ENCODE measurements around the gene FGF22. TPM values are rescaled to one million over a fixed set of nuclear protein-coding genes. Genes with fewer than 3 reads are reported as not detected.
"Not testable (repeated sequence)": the region's sequence is repeated elsewhere in the genome, so short reads cannot be mapped to it uniquely, and the experiment has no call there.

FGF22 gene
- polyA plus RNA-seq, 4 donors, result 0.12 to 0.30 TPM; not detected in 2

GRCh38 chr19:621819-622218, 17.9 kb upstream of the FGF22 start:
- Histone ChIP-seq H3K36me3 (ENCODE audit: control insufficient read depth in 3 of 3, insufficient read depth in 2 of 3, low read depth in 1 of 3, low read length in 3 of 3) (peaks cover 20 to 83% (median 24%) of the 10 kb centered on the region in 3 donors), H3K27me3 (ENCODE audit: control insufficient read depth in 3 of 3, insufficient read depth in 3 of 3, low read length in 3 of 3) (no peaks in the 10 kb centered on the region), H3K4me1 (ENCODE audit: control insufficient read depth in 3 of 3, insufficient read depth in 2 of 3, low read depth in 1 of 3, low read length in 2 of 3) (no peaks in the 10 kb centered on the region), H3K4me3 (ENCODE audit: low read depth in 1 of 3, low read length in 3 of 3) (no peak overlapping the region), H3K9me3 (ENCODE audit: control insufficient read depth in 2 of 2, insufficient read depth in 1 of 2, low read depth in 1 of 2, low read length in 1 of 2) (no peaks in the 10 kb centered on the region), H3K27ac (ENCODE audit: low read depth in 1 of 3, low read length in 2 of 3) (no peak overlapping the region)
- WGBS, 3 donors, result 93 to 94% (median 93%) methylated on average over 20 to 24 of the region's 24 CpGs
- FAIRE-seq (no peak), DNase-seq (no peak)

- Histone ChIP-seq H3K9me3 (ENCODE audit: control insufficient read depth in 2 of 2, insufficient read depth in 1 of 2, low read depth in 1 of 2, low read length in 1 of 2) (no peaks in the 10 kb centered on the region), H3K27ac (ENCODE audit: low read depth in 1 of 3, low read length in 2 of 3) (no peak overlapping the region), H3K36me3 (ENCODE audit: control insufficient read depth in 3 of 3, insufficient read depth in 2 of 3, low read depth in 1 of 3, low read length in 3 of 3) (peaks cover 20 to 80% (median 22%) of the 10 kb centered on the region in 3 donors), H3K4me1 (ENCODE audit: control insufficient read depth in 3 of 3, insufficient read depth in 2 of 3, low read depth in 1 of 3, low read length in 2 of 3) (no peaks in the 10 kb centered on the region), H3K27me3 (ENCODE audit: control insufficient read depth in 3 of 3, insufficient read depth in 3 of 3, low read length in 3 of 3) (no peaks in the 10 kb centered on the region), H3K4me3 (ENCODE audit: low read depth in 1 of 3, low read length in 3 of 3) (no peak overlapping the region)
- WGBS, 3 donors, result 94 to 96% (median 94%) methylated on average over 25 to 37 of the region's 37 CpGs
- no peak for FAIRE-seq
- no peak for DNase-seq
Measured at GRCh38 chr19:622666-623065, 17.0 kb upstream of the FGF22 start.

- Histone ChIP-seq H3K4me1 (ENCODE audit: control insufficient read depth in 3 of 3, insufficient read depth in 2 of 3, low read depth in 1 of 3, low read length in 2 of 3) (no peaks in the 10 kb centered on the region), H3K9me3 (ENCODE audit: control insufficient read depth in 2 of 2, insufficient read depth in 1 of 2, low read depth in 1 of 2, low read length in 1 of 2) (no peaks in the 10 kb centered on the region), H3K27me3 (ENCODE audit: control insufficient read depth in 3 of 3, insufficient read depth in 3 of 3, low read length in 3 of 3) (no peaks in the 10 kb centered on the region), H3K27ac (ENCODE audit: low read depth in 1 of 3, low read length in 2 of 3) (no peak overlapping the region), H3K36me3 (ENCODE audit: control insufficient read depth in 3 of 3, insufficient read depth in 2 of 3, low read depth in 1 of 3, low read length in 3 of 3) (peaks cover 20 to 80% (median 20%) of the 10 kb centered on the region in 3 donors), H3K4me3 (ENCODE audit: low read depth in 1 of 3, low read length in 3 of 3) (no peak overlapping the region)
- FAIRE-seq, result no peak
- WGBS, 3 donors, result 94 to 96% (median 95%) methylated on average over 39 to 44 of the region's 44 CpGs
- no peak for DNase-seq
Measured at GRCh38 chr19:623175-623916, 16.3 kb upstream of the FGF22 start.

GRCh38 chr19:623974-624373, 15.7 kb upstream of the FGF22 start:
- WGBS, 3 donors, result 85 to 91% (median 85%) methylated on average over 24 of the region's 24 CpGs
- H3K27ac ChIP-seq (ENCODE audit: low read depth in 1 of 3, low read length in 2 of 3), result no peak overlapping the region
- H3K9me3 ChIP-seq (ENCODE audit: control insufficient read depth in 2 of 2, insufficient read depth in 1 of 2, low read depth in 1 of 2, low read length in 1 of 2), result no peaks in the 10 kb centered on the region
- DNase-seq (no peak), FAIRE-seq (no peak)
- no peaks in the 10 kb centered on the region for H3K4me1 ChIP-seq (ENCODE audit: control insufficient read depth in 3 of 3, insufficient read depth in 2 of 3, low read depth in 1 of 3, low read length in 2 of 3)
- H3K4me3 ChIP-seq (ENCODE audit: low read depth in 1 of 3, low read length in 3 of 3), result no peak overlapping the region
- peaks cover 16 to 80% (median 16%) of the 10 kb centered on the region in 3 donors for H3K36me3 ChIP-seq (ENCODE audit: control insufficient read depth in 3 of 3, insufficient read depth in 2 of 3, low read depth in 1 of 3, low read length in 3 of 3)
- no peaks in the 10 kb centered on the region for H3K27me3 ChIP-seq (ENCODE audit: control insufficient read depth in 3 of 3, insufficient read depth in 3 of 3, low read length in 3 of 3)

GRCh38 chr19:624433-625109, 15.1 kb upstream of the FGF22 start:
- H3K27ac ChIP-seq (ENCODE audit: low read depth in 1 of 3, low read length in 2 of 3), result no peak overlapping the region
- no peaks in the 10 kb centered on the region for H3K27me3 ChIP-seq (ENCODE audit: control insufficient read depth in 3 of 3, insufficient read depth in 3 of 3, low read length in 3 of 3)
- no peaks in the 10 kb centered on the region for H3K4me1 ChIP-seq (ENCODE audit: control insufficient read depth in 3 of 3, insufficient read depth in 2 of 3, low read depth in 1 of 3, low read length in 2 of 3)
- peaks cover 15 to 80% (median 18%) of the 10 kb centered on the region in 3 donors for H3K36me3 ChIP-seq (ENCODE audit: control insufficient read depth in 3 of 3, insufficient read depth in 2 of 3, low read depth in 1 of 3, low read length in 3 of 3)
- DNase-seq (no peak), FAIRE-seq (no peak)
- no peak overlapping the region for H3K4me3 ChIP-seq (ENCODE audit: low read depth in 1 of 3, low read length in 3 of 3)
- no peaks in the 10 kb centered on the region for H3K9me3 ChIP-seq (ENCODE audit: control insufficient read depth in 2 of 2, insufficient read depth in 1 of 2, low read depth in 1 of 2, low read length in 1 of 2)
- 92 to 96% (median 95%) methylated on average over 23 to 24 of the region's 24 CpGs for WGBS, 3 donors

GRCh38 chr19:625257-625656, 14.4 kb upstream of the FGF22 start:
- H3K4me1 ChIP-seq (ENCODE audit: control insufficient read depth in 3 of 3, insufficient read depth in 2 of 3, low read depth in 1 of 3, low read length in 2 of 3), result no peaks in the 10 kb centered on the region
- DNase-seq (no peak), FAIRE-seq (no peak)
- H3K27ac ChIP-seq (ENCODE audit: low read depth in 1 of 3, low read length in 2 of 3), result no peak overlapping the region
- no peak overlapping the region for H3K4me3 ChIP-seq (ENCODE audit: low read depth in 1 of 3, low read length in 3 of 3)
- H3K9me3 ChIP-seq (ENCODE audit: control insufficient read depth in 2 of 2, insufficient read depth in 1 of 2, low read depth in 1 of 2, low read length in 1 of 2), result no peaks in the 10 kb centered on the region
- peaks cover 15 to 80% (median 18%) of the 10 kb centered on the region in 3 donors for H3K36me3 ChIP-seq (ENCODE audit: control insufficient read depth in 3 of 3, insufficient read depth in 2 of 3, low read depth in 1 of 3, low read length in 3 of 3)
- 90 to 92% (median 91%) methylated on average over 5 of the region's 5 CpGs for WGBS, 3 donors
- no peaks in the 10 kb centered on the region for H3K27me3 ChIP-seq (ENCODE audit: control insufficient read depth in 3 of 3, insufficient read depth in 3 of 3, low read length in 3 of 3)

GRCh38 chr19:626566-626965, 13.1 kb upstream of the FGF22 start:
- not testable (repeated sequence) for H3K27me3 ChIP-seq (ENCODE audit: control insufficient read depth in 3 of 3, insufficient read depth in 3 of 3, low read length in 3 of 3); DNase-seq; FAIRE-seq; H3K27ac ChIP-seq (ENCODE audit: low read depth in 1 of 3, low read length in 2 of 3); H3K4me1 ChIP-seq (ENCODE audit: control insufficient read depth in 3 of 3, insufficient read depth in 2 of 3, low read depth in 1 of 3, low read length in 2 of 3); H3K9me3 ChIP-seq (ENCODE audit: control insufficient read depth in 2 of 2, insufficient read depth in 1 of 2, low read depth in 1 of 2, low read length in 1 of 2); H3K4me3 ChIP-seq (ENCODE audit: low read depth in 1 of 3, low read length in 3 of 3)
- peaks cover 10 to 87% (median 14%) of the 10 kb centered on the region in 3 donors for H3K36me3 ChIP-seq (ENCODE audit: control insufficient read depth in 3 of 3, insufficient read depth in 2 of 3, low read depth in 1 of 3, low read length in 3 of 3)
- 93 to 98% (median 96%) methylated on average over 7 of the region's 7 CpGs for WGBS, 3 donors

GRCh38 chr19:628168-628567, 11.5 kb upstream of the FGF22 start:
- 91% methylated on average over 19 of the region's 19 CpGs for WGBS, 3 donors
- FAIRE-seq (no peak), DNase-seq (no peak)
- Histone ChIP-seq H3K36me3 (ENCODE audit: control insufficient read depth in 3 of 3, insufficient read depth in 2 of 3, low read depth in 1 of 3, low read length in 3 of 3) (peaks cover 4 to 75% (median 5%) of the 10 kb centered on the region in 3 donors), H3K4me1 (ENCODE audit: control insufficient read depth in 3 of 3, insufficient read depth in 2 of 3, low read depth in 1 of 3, low read length in 2 of 3) (peaks cover 0 to 7% (median 7%) of the 10 kb centered on the region in 3 donors), H3K27ac (ENCODE audit: low read depth in 1 of 3, low read length in 2 of 3) (no peak overlapping the region), H3K4me3 (ENCODE audit: low read depth in 1 of 3, low read length in 3 of 3) (no peak overlapping the region), H3K9me3 (ENCODE audit: control insufficient read depth in 2 of 2, insufficient read depth in 1 of 2, low read depth in 1 of 2, low read length in 1 of 2) (no peaks in the 10 kb centered on the region), H3K27me3 (ENCODE audit: control insufficient read depth in 3 of 3, insufficient read depth in 3 of 3, low read length in 3 of 3) (no peaks in the 10 kb centered on the region)

All from small intestine (tissue), 7 donors.